ENCODE data around the gene SH3BP5.

DNA sequence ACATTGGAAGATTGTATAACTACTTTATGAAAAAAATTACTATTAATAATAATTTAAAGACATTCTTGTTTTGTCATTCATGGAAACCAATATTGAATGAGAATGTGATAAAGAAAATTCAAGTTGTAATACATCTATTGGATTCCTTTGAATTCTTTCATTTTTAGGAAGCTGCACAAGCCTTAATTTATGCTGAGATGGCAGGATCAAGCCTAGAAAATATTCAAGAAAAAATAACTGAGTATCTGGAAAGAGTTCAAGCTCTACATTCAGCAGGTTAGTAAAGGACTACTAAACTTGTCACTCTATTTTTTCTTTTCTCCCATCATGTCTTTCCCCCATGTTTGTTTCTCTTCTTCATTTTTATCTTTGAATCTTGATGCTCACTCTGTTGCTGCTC is 120.4 kb downstream of the SH3BP5 start:
- TF ChIP-seq CTCF (IDR thresholded peaks at IDR 0.05) (no peak), POLR2A (IDR thresholded peaks at IDR 0.05) (no peak)
